GM19023 (cell line): ENCODE data around the gene SEMA3A.

Source experiments
- ATAC-seq: cut with Tn5 transposase; IDR thresholded peaks from one replicate; pipeline ENCODE4 v1.9.1; 2021; ENCODE audit warnings: mild to moderate bottlenecking, moderate library complexity; ENCODE audit not compliant: unreplicated experiment

The SEMA3A gene

GRCh38 chr7:84022684-84023308 is 171.8 kb downstream of the SEMA3A start:
- ATAC-seq: no peak

GRCh38 chr7:84022009-84022408 is 172.6 kb downstream of the SEMA3A start:
- no peak for ATAC-seq

DNA sequence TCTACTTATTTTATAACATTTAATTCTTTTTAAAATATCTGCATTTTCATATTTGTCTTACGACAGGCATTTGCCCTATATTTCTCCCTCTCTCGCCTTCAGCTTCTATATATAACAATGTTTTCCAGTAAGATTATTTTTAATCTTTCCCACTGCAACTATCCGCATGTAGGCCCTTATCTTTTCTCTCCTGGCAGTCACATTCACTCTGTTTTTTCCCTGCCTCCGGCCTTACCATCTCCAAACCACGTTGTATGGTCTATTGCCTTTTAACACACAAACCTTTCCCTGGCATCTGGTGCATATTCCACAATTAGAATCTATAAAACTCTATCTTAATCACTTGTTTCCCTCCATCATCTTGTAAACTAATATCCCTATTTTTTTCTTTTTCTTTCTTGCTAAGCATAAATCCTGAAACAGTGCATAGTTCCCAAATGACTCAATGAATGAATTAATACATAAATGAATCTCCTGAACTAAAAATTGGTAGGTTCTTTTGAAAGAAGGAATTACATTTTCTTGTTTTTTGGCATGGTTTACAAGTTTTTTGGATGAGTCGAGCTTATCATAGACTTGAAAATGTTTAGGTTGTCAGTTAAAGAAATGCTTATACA is 173.2 kb downstream of the SEMA3A start:
- no peak for ATAC-seq

- no peak for ATAC-seq
Measured at GRCh38 chr7:84017651-84018050, 176.9 kb downstream of the SEMA3A start.

DNA sequence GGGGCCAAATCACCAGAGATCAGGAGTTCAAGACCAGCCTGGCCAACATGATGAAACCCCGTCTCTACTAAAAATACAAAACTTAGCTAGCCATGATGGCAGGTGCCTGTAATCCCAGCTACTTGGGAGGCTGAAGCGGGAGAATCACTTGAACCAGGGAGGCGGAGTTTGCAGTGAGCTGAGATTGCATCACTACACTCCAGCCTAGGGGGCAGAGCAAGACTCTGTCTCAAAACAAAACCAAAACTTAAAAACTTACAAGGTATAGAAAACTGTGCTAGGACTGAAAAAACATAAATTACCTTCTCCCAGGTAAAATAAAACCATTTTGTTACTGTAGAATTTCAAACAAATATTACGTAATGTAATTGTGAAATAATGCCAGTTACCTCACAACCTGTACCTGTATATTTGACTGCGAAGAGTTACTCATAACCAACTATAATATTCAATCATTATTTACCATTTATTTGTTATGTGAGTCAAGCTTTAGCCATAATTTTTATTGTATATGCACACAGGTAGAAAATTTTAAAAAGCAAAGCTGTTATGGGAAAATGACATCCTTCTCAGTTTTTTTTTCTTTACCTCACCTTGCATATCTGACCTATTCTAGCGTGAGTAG is 180.9 kb downstream of the SEMA3A start:
- ATAC-seq: no peak

GRCh38 chr7:84009782-84010181 is 184.8 kb downstream of the SEMA3A start:
- no peak for ATAC-seq

GRCh38 chr7:84009051-84009450 is 185.5 kb downstream of the SEMA3A start:
- no peak for ATAC-seq

GRCh38 chr7:84003191-84003590 is 191.4 kb downstream of the SEMA3A start:
- ATAC-seq: no peak

GRCh38 chr7:84002348-84002747 is 192.2 kb downstream of the SEMA3A start:
- no peak for ATAC-seq

GRCh38 chr7:83996879-83997278 is 197.7 kb downstream of the SEMA3A start:
- no peak for ATAC-seq

DNA sequence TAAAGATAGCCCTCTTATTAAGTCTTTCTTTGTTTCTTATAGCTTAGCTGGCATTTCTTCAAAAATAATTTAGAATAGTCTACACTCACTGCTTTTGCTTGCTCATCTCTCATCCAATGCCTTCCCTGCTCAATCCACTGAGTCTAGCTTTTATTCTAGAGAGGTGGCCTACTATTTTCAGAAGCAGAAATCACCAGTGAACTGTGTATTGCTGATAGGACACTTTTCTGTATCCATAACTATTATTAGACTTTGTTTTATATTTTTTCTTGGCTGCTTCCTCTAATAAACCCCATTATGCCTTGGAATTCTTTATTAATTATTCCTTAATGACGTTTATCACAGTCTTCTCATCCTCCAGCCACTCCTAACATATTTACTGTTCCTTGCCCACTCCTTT is 206.8 kb downstream of the SEMA3A start:
- ATAC-seq: no peak

GRCh38 chr7:83985821-83986220 is 208.8 kb downstream of the SEMA3A start:
- ATAC-seq: no peak

DNA sequence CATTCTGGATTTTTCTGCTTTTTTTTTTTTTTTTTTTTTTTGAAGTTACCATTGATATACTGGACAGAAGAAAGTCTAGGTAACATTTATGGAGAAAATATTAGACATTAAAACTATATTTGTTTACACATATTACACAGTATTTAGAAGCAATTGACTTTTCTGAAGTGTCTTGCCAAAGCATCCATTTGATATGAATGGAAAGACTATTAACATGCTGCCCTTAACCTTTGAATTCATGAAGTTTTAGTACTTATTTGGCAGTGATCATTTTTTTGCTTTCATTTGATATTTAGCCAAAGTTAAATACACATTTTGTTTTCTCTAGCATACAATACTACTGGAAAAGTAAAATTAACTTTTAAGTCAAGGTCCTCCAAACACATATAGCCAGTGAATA is 210.0 kb downstream of the SEMA3A start:
- no peak for ATAC-seq

- no peak for ATAC-seq
Measured at GRCh38 chr7:83984076-83984475, 210.5 kb downstream of the SEMA3A start.

- ATAC-seq: no peak
Measured at GRCh38 chr7:83983606-83984005, 211.0 kb downstream of the SEMA3A start.

DNA sequence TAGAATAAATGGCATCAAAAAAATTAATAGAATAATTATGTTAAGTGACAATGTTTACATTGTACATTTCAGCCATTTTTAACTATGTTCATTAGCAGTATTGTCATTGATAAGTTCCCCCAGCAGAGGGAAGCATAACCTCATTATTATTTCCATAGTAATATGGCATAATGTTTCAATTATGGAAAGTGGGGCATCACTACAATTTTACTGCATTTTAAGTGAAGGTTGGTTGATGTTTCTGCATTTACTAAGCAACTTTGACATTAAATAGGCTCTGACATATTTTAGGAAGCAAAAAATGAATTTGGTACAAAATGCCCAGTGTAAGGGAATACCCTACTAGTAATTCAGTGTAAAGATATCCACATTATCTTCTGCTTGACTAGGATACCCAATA is 218.3 kb downstream of the SEMA3A start:
- peak; percentile 80 for ATAC-seq

DNA sequence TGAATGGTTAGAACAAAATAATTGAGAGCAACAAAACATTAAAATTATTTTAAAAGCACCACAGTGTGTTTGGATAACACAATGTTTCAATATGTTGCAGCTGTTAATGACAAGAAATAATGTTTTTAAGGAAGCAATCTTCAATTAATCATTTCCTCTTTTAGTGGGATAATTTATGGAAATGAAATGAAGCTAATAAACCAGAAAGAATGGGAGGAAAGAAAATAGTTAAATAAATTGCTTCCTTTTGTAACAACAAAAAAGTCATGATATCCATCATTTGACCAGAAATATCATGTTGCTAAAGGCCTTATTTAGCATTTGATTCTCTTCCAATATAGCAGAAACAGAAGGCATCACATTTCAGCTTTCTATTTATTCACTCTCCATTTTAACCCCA is 224.5 kb downstream of the SEMA3A start:
- no peak for ATAC-seq

DNA sequence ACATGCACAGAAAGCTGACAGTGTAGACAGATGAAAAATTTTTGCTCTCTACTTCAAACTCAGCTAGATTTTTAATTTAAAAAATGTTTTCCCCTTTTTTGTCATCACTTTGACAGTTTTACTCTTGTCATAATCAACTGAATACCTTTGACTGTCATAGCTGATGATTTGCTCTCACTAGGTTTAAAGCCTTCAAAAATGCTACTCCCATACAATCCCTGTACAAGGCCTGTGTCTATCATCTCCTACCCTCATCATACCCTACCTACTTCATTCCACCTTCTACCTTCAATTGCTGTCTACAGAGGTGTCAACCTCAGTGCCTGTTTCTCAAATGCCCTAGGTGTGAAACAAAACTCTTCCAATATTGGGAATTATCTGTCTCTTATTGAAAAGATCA is 230.3 kb downstream of the SEMA3A start:
- ATAC-seq: no peak

DNA sequence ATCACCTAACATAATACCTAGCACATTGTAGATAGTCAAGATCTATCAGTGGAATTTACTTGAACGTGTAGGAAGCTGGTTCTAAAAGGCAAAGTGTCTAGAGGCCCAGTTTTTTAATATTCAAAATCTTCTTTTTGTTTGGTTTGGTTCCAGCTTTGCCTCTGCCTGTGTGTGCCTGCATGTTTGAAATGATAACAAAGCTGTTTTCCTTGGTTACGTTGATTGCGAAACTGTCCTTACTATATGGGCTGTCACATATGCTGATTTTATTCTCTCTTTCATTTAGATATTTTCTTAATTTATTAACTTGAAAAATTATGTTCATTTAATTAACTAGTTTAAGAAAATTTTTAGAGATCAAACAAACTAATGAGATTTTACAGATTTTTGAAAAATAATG is 237.3 kb downstream of the SEMA3A start:
- no peak for ATAC-seq

DNA sequence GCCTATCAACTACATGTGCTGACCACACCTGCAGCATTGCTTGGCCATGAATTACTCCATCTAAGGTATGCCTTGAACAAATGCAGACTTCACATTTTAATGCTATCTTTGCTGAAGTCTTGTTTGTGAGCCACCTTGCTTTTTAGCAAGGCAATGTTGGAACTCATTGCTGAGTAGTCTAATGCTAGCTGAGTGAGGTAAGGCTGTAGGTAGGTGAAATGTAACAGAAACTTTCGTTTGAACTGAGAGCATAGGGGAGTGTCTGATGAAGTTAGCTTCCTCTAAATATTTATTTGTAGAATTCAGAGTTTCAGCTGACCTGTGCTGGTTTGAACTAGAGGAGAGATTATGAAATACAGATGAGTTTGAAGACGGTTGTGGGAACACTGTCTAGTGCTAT is 238.5 kb downstream of the SEMA3A start:
- ATAC-seq: no peak

- ATAC-seq: no peak
Measured at GRCh38 chr7:83952236-83952635, 242.4 kb downstream of the SEMA3A start.

- peak; percentile 64 for ATAC-seq
Measured at GRCh38 chr7:83947260-83947659, 247.3 kb downstream of the SEMA3A start.

DNA sequence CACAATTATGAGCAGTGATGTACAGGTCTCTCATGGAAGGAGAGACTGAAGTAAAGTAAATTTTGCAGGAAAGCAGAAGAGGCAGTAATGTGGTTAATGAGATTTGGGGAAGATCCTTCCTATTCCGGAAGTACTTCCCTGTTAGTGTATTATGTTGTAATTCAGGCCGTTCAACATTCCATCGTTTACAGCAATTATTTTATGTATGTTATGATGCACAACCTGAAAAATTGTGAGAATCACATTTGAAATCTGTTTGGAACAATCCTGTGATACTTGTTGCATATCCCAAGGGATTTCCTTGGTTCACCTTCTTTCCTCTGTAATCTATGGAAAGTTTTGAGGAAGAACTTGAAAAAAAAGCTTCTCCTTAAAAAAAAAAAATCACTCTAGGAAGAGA is 247.8 kb downstream of the SEMA3A start:
- no peak for ATAC-seq
